Measurements from ENCODE around the gene TMEM238.

TMEM238 gene

DNA sequence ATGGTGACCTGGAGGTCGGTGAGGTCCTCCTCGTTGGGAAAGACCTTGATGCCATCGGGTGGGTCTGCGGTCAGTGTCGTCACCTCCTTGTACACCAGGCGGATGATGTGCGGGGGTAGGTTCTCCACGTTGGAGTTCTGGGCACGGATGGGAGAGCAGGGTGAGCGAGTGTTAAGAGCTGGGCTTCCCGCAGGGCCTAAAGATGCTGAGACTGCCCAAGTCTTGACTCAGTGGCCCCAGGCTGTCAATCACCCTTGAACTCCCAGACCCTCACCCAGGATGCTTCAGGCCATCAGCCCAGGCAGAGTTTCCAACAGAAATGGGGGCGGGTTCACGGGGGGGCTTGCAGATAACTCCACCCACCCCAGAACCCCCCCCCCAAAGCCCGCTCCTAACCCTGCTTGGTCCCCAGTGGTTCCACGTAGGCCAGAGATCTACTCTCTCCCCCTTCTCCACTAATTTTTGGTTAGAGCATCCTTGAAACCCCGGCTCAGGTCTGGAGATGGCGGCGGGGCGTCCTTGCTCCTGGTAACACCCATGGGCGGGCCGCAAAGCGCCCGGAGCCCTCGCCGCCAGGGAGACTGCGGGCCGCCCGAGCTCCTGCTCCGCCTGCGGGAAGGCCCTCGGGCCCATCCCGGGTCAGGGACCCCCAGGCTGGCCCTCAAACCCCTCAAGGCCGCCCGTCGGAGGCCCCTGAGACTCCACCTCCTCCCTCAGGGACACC, 22.9 kb upstream of the TMEM238 start:
- no peak for TF ChIP-seq GATA2 (IDR thresholded peaks at IDR 0.05; ENCODE audit: low read depth, low read length)
- TF ChIP-seq GATA3 (IDR thresholded peaks at IDR 0.05; ENCODE audit: low read depth, low read length), result no peak

DNA sequence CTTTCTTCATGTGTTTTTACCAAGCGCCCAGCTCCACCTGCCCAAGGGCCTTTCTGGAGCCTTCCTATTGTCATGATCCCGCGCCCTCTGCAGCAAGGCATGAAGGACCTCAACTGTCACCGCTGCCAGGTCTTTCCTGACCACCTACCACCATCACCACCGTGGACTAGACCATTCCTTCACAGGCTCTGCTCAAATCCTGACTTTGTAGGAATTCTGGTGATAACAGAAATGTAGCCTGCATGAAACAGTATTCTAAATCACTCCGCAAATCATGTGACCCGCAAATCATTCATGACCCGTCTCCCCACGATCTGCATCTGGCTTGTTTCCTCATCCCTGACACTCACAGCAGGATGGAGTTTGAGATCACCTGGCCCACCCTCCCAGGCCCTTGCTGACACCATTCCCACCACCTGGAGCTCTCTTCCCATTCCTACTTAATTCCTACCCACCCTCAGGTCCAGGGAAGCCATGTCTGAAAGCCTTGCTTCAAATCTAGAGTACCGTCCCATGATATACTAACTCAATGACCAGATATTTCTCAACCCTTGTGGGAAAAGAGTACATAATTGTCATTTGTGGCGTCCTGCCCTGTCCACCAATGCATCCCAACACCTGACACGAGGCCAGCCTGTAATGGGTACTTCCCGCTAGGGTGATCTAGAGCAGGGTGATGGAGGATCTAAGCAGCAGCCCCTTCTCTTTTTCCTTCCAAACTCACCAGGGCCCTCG, 22.2 kb upstream of the TMEM238 start:
- TF ChIP-seq GATA2 (IDR thresholded peaks at IDR 0.05; ENCODE audit: low read depth, low read length), result no peak
- no peak for TF ChIP-seq GATA3 (IDR thresholded peaks at IDR 0.05; ENCODE audit: low read depth, low read length)

DNA sequence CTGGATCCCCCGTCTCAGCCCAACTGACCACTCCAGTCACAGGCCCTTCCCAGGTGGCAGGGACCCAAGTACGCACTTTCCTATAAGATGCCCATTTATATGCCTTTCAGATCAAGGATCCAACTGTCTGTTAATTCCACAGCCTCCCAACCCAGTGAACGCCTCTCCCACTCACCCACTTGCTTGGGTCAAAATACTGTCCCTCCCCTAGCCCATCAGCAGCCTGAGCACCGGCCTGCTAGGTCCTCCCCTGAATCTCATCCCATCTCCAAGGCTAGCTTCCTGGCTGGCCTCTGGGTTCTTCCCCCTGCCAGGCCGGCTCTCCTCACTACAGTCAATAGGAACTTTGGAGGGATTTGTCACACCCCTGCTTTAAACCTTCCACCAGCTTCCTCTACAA, 21.5 kb upstream of the TMEM238 start:
- no peak for TF ChIP-seq GATA2 (IDR thresholded peaks at IDR 0.05; ENCODE audit: low read depth, low read length)
- no peak for TF ChIP-seq GATA3 (IDR thresholded peaks at IDR 0.05; ENCODE audit: low read depth, low read length)

DNA sequence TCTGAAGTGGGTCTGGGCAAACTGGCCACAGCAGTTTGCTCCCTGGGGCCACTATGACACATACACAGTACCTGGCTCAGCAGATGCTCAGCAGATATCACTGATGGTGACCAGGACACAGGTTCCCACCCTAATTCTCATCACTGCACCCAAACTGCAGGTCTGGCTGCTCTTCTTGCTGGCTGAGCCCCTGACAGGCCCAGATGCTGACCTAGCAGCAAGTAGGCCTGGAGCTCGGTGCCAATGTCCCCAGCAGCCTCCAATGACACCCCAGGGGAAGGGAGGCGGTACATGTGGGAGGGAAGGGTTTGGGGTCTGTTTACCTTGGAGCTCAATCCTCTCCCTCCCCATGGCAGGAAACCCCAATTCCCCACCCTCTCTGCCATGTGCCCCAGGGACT, 18.4 kb upstream of the TMEM238 start:
- TF ChIP-seq GATA2 (IDR thresholded peaks at IDR 0.05; ENCODE audit: low read depth, low read length), result no peak
- TF ChIP-seq GATA3 (IDR thresholded peaks at IDR 0.05; ENCODE audit: low read depth, low read length), result no peak

DNA sequence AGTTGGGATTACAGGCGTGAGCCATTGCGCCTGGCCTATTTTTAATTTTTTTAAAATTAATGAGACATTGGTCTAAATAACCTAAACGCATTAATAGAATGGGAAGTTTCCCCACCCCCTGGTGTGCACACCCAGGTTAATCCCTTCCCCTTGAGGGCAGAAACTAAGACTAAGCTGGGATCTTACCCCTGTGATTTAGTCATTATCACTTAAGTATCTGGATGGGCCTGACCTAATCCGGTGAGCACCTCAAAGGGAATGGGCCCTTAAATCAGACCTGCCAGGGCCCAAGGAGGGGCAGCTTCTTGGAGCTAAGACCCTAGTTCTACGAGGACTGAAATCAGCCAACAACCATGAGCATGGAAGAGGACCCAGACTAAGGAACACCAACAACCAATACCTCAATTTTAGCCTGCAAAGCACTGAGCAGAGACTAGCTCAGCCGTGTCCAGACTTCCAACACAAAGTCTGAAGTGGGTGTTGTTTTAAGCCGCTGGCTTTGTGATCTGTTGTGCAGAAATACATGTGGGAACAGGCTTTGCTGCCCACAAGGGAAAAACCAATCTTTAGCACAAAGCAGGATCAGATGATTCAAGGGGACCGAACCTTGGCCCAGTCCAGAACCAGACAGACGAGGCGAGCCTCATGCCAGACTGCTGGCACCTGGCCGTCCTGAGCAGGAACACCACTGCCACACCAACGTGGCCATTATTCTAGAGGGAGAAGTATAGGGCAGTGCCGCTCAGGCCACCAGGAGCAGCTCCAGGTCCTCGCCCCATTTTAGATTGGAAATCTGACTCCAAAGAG, 16.4 kb upstream of the TMEM238 start:
- TF ChIP-seq GATA3 (IDR thresholded peaks at IDR 0.05; ENCODE audit: low read depth, low read length), result no peak
- no peak for TF ChIP-seq GATA2 (IDR thresholded peaks at IDR 0.05; ENCODE audit: low read depth, low read length)

DNA sequence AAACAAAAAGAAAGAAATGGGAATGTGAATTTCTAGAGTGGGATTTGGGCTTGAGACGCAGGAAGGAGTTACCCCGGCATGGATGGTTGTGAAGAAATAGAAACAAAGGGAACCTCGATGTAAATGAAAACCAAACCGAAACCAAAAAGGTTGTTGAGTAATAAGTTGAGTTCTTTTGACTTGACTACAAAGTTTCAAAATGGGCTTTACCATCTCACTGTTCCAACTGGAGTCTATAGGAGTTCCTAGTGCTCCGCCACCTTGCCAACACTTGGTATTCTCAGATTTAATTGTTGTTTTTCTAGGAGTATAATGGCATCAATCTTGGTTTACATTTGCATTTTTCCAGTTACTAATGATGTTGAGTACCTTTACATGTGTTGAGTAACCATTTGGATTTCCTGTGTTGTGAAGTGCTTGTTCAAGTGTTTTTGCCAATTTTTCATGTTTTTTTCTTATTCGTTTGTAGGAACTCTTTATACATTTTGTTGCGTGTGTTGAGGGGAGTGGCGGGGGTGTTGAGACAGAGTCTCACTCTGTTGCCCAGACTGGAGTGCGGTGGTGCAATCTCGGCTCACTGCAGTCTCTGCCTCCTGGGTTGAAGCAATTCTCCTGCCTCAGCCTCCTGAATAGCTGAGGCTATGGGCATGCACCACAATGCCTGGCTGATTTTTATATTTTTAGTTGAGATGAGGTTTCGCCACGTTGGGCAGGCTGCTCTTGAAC, 14.3 kb upstream of the TMEM238 start:
- TF ChIP-seq GATA2 (IDR thresholded peaks at IDR 0.05; ENCODE audit: low read depth, low read length) (no peak), GATA3 (IDR thresholded peaks at IDR 0.05; ENCODE audit: low read depth, low read length) (no peak)

DNA sequence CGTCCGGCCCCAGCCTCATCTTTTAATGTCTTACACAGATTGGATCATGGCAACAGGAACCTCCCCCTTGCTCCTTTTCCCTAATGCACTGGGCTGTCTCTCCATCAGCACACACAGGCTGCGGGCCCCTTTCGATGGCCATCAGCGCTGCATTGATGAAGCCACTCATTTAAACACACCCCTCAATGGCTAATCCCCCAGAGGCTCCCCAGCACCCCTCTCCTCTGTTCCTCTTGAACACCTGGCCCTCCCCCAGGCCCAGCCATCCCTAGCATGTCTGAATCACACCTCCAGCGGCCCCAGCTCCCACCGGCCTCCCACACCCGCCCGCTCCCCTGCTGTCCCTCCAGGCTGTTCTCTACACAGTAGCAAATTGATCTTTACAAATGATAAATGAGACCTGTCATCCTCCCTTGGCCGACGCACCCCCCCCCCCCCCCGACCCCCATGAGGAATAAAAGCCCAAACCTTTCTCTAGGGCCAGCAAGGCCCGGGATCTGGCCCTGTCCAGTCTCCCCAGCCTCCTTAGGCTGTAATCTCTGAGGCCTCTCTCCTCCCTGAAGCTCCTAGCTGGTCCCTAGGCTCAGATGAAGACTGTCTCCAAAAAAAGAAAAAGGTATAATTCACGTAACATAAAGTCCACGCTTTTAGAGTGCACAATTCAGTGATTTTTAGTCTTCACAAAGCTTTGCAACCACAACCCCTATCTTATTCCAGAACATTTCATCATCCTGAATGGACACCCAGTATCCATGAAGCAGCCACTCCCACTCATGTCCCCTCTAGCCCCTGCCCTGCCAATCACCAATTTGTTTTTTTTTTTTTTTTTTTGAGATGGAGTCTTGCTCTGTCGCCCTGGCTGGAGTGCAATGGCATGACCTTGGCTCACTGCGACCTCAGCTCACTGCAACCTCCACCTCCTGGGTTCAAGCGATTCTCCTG, 9.0 kb upstream of the TMEM238 start:
- no peak for TF ChIP-seq GATA3 (IDR thresholded peaks at IDR 0.05; ENCODE audit: low read depth, low read length)
- TF ChIP-seq GATA2 (IDR thresholded peaks at IDR 0.05; ENCODE audit: low read depth, low read length), result no peak

DNA sequence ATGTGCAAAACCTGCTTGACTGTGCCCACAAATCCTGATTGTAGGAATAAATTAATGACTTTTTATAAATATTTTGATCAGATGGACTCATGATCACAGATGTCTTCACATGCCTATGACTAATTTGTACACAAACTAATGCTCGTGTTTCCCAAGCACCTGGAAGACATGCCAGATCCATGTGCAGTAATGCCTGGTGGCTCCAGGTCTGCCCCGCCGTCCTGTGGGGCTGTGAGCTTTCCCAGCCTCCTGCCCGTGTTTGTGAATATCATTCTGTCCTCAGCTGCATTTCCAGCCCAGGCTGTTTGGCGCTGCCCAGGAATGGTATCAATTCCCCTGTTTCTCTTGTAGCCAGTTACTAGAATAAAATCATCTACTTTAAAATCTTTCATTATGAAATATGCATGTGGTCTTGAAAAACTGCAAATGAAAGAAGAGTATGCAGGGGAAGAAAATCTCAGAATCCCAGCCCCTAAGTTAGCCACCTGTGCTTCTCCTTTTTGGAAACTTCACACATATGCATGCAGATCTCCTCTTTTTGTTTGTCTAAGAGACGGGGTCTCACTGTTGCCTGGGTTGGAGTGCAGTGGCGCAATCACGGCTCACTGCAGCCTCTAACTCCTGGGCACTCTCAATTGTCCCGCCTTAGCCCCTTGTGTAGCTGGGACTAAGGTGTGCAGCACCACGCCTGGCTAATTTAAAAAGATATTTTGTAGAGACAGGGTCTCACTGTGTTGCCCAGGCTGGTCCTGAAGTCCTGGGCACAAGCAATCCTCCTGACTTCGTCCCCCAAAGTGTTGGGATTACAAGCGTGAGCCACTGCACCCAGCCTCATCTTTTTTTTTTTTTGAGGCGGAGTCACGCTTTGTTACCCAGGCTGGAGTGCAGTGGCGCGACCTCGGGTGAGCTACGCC, 7.9 kb upstream of the TMEM238 start:
- TF ChIP-seq GATA2 (IDR thresholded peaks at IDR 0.05; ENCODE audit: low read depth, low read length) (no peak), GATA3 (IDR thresholded peaks at IDR 0.05; ENCODE audit: low read depth, low read length) (no peak)

DNA sequence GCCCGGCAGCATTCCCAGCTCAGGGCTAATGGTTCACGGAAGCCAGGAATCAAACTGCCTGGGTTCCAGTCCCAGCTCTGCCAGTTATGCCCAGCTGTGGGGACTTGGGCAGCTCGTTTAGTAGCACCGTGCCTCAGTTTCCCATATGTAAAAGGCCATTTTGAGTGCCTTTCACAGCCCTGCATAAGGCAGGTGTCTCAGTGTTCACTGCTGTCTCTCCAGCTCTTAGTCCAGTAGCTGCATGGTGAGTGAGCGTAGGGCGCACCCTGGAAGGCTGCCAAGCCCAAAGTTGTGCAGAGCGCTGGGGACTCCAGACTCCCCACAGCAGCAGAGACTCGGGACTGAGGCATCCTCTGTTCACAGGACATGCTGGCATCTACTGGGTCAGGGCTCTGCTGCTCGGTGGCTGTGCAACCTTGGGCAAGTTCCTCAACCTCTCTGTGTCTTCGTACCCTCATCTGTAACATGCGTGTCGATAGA, 7.1 kb upstream of the TMEM238 start:
- TF ChIP-seq GATA2 (IDR thresholded peaks at IDR 0.05; ENCODE audit: low read depth, low read length), result no peak
- no peak for TF ChIP-seq GATA3 (IDR thresholded peaks at IDR 0.05; ENCODE audit: low read depth, low read length)

DNA sequence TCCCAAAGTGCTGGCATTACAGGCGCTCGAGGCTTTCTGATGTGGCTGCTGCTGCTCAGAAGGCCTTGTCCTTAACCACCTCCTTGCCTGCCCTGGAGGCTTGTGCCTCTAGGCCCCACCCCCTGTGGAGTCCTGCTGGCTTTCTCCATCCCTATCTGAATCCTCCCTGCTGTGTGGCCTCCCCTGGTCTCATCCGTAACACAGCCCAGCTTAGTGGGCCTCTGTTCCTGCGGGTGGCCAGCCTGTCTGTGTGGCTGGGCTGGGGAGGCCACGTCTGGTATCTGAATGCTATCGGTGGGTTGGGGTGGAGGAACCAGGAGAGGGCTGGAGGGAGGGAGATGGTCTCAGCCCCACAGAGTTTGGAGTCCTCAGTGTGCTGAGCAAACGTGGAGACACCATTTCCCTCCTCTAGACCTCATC, 6.4 kb upstream of the TMEM238 start:
- TF ChIP-seq GATA3 (IDR thresholded peaks at IDR 0.05; ENCODE audit: low read depth, low read length) (no peak), GATA2 (IDR thresholded peaks at IDR 0.05; ENCODE audit: low read depth, low read length) (no peak)

DNA sequence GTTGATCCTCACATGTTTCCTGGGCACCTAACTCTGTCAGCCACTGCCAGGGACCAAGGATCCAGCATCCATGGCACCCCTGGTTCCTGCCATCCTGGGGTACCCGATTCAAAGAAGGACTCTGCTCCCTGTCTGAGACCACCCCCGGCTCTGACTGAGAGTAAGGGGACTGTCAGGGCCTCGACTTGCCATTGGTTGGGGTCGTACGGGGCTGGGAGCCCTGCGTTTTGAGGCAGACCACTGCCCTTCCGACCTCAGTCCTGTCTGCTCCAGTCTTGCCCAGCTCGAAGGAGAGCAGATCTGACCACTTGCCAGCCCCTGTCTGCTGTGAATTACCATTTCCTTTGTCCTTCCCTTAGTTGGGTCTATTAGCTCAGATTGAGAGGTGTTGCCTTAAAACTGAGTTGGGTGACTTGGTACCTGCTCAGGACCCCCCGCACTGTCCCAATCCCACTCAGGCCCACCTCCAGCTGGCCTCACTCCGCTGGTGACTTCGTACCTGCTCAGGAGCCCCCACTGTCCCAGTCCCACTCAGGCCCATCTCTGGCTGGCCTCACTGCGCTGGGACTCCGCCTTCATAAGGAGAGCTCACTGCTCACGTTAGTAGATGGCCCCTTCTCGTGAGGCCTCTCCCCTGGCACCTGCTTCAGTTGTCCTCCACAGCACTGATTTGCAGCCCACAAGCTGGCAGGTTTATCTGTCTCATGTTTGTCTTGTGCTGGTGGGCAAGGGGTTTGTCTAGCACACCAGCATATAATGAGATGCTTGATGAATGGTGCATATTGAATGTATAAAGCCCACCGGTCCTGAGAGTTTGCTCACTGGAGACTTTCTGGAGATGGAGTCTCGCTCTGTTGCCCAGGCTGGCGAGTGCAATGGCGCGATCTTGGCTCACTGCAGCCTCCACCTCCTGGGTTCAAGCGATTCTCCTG, 5.6 kb upstream of the TMEM238 start:
- TF ChIP-seq GATA3 (IDR thresholded peaks at IDR 0.05; ENCODE audit: low read depth, low read length), result no peak
- TF ChIP-seq GATA2 (IDR thresholded peaks at IDR 0.05; ENCODE audit: low read depth, low read length), result no peak
